Activated naive CD4-positive, alpha-beta T cell treated with anti-CD3 and anti-CD28 coated beads, Interleukin-2, amount 50 U/mL, for 72 hours (primary cell): Measurements from ENCODE around the gene NUMB. TPM values are rescaled to one million over a fixed set of nuclear protein-coding genes. Genes with fewer than 3 reads are reported as not detected.

Experiments
- ATAC-seq, 2 donors: fragments of 150-1000 bp; cut with Tn5 transposase; 2 replicates each; pipeline ENCODE4 v1.10.0; 2021; ENCODE audit warnings: mild to moderate bottlenecking in 2 of 2, moderate library complexity in 2 of 2
- DNase-seq, 2 donors: peaks; one replicate each; pipeline ENCODE4 v3.0.0; 2021 to 2022; ENCODE audit warnings: low spot score in 2 of 2
- H3K27ac Mint-ChIP-seq, 2 donors: one replicate each; pipeline ENCODE4 v1.8.0; 2022; ENCODE audit warnings: mild to moderate bottlenecking in 2 of 2, mixed read lengths in 2 of 2
- H3K36me3 Mint-ChIP-seq, 2 donors: one replicate each; pipeline ENCODE4 v1.8.0; 2022; ENCODE audit warnings: mixed read lengths in 2 of 2
- H3K9me3 Mint-ChIP-seq, 2 donors: one replicate each; pipeline ENCODE4 v1.8.0; 2022; ENCODE audit warnings: mixed read lengths in 2 of 2
- total RNA-seq, 2 donors: library from RNA; stranded (reverse); gene quantifications; one replicate each; pipeline ENCODE4 v1.2.3, GENCODE V29; 2022

The NUMB gene
- total RNA-seq, 2 donors from 2014 or later, result 34.8 to 41.4 TPM

GRCh38 chr14:73265721-73266046 is 192.7 kb downstream of the NUMB start:
- ATAC-seq, result no peak

GRCh38 chr14:73264885-73265720 is 193.2 kb downstream of the NUMB start:
- H3K27ac Mint-ChIP-seq, result no peak overlapping the region
- H3K9me3 Mint-ChIP-seq, result no peaks in the 10 kb centered on the region
- DNase-seq (no peak), ATAC-seq (no peak)
- H3K36me3 Mint-ChIP-seq, result no peaks in the 10 kb centered on the region

More at GRCh38 chr14:73265721-73266046, 192.7 kb downstream of the NUMB start:
- no peaks in the 10 kb centered on the region for H3K9me3 Mint-ChIP-seq
- no peak for DNase-seq
- H3K27ac Mint-ChIP-seq, result no peak overlapping the region
- peaks cover 0 to 6% of the 10 kb centered on the region in 2 donors for H3K36me3 Mint-ChIP-seq

GRCh38 chr14:73264080-73264884 is 194.1 kb downstream of the NUMB start:
- Mint-ChIP-seq H3K36me3 (no peaks in the 10 kb centered on the region), H3K27ac (peak overlapping the region in 1 of 2 donors; percentile 40), H3K9me3 (no peaks in the 10 kb centered on the region)
- ATAC-seq, result no peak
- no peak for DNase-seq

DNA sequence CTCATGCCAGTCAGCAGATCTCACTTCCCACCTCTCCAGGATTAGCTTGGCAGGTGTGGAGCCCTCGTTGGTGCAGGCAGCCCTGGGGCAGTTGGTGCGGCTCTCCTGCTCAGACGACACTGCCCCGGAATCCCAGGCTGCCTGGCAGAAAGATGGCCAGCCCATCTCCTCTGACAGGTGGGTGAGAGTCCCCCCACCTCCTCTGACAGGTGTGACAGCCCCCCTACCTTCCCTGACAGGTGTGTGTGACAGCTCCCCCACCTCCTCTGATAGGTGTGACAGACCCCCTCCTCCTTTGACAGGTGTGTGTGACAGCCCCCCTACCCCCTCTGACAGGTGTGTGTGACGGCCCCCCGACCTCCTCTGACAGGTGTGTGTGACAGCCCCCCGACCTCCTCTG is 194.7 kb downstream of the NUMB start:
- ATAC-seq, result no peak
- no peaks in the 10 kb centered on the region for H3K9me3 Mint-ChIP-seq
- no peak for DNase-seq
- H3K36me3 Mint-ChIP-seq, result no peaks in the 10 kb centered on the region
- H3K27ac Mint-ChIP-seq, result peak overlapping the region in 1 of 2 donors; percentile 40

- H3K36me3 Mint-ChIP-seq, result no peaks in the 10 kb centered on the region
- no peaks in the 10 kb centered on the region for H3K9me3 Mint-ChIP-seq
- no peak for ATAC-seq
- H3K27ac Mint-ChIP-seq, result no peak overlapping the region
- no peak for DNase-seq
These were observed 195.7 kb downstream of the NUMB start for GRCh38 chr14:73262427-73263183.

GRCh38 chr14:73261520-73262426 is 196.6 kb downstream of the NUMB start:
- Mint-ChIP-seq H3K27ac (no peak overlapping the region), H3K9me3 (no peaks in the 10 kb centered on the region), H3K36me3 (no peaks in the 10 kb centered on the region)
- DNase-seq, result no peak
- ATAC-seq, result no peak

- no peak for DNase-seq
- Mint-ChIP-seq H3K27ac (no peak overlapping the region), H3K36me3 (no peaks in the 10 kb centered on the region), H3K9me3 (no peaks in the 10 kb centered on the region)
- no peak for ATAC-seq
These were observed 197.3 kb downstream of the NUMB start for GRCh38 chr14:73261075-73261474.

GRCh38 chr14:73260574-73260973 is 197.8 kb downstream of the NUMB start:
- H3K9me3 Mint-ChIP-seq, result no peaks in the 10 kb centered on the region
- DNase-seq (no peak), ATAC-seq (no peak)
- no peak overlapping the region for H3K27ac Mint-ChIP-seq
- no peaks in the 10 kb centered on the region for H3K36me3 Mint-ChIP-seq

DNA sequence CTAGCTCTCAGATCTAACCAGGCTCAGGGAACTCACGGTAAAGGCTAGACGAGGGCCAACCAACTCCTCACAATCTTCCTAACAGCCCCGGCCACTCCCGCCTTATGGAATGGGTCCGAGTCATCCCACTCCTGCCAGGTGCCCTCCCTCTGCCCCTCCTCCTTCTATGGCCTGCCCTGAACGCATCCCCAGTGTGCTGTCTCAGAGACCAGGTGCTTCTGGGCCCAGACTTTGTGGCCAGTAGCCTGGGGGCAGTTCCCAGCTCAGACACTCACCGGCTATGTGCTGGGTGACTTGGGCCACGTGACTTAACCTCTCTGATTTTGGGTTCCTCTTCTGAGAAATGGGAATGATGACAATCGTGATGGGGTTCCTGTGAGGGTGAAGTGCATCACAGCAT is 198.5 kb downstream of the NUMB start:
- DNase-seq (no peak), ATAC-seq (no peak)
- H3K27ac Mint-ChIP-seq, result no peak overlapping the region
- no peaks in the 10 kb centered on the region for H3K9me3 Mint-ChIP-seq
- no peaks in the 10 kb centered on the region for H3K36me3 Mint-ChIP-seq

DNA sequence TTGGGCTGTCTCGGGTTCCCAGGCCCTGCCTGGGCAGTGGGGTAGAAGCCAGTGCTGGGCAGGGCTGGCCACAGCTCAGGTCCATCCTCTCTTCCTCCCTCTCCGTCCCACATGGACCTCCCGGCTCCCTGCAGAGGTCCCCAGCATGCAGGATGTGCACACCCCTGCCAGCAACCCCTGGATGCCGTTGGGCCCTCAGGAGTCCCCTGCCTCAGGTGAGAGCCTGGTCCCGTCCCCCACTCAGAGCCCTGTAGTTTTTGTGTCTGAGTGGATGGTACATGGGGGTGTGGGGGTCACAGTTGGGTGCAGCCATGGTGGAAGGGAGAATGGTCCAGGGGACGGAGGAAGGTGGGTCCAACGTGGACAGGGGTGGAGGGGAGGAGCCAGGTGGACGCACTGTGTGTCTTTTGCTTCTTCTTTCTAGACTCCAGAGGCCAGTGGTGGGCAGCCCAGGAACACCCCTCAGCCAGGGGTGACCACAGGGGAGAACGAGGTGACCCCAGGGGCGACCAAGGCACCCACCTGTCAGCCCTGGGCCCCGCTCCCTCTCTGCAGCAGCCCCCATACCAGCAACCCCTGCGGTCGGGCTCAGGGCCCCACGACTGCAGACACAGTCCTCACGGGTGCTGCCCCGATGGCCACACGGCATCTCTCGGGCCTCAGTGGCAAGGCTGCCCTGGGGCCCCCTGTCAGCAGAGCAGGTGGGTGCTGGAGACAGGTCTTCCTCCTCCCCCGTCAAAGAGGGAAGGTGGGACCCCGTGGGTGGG is 199.3 kb downstream of the NUMB start:
- Mint-ChIP-seq H3K27ac (no peak overlapping the region), H3K36me3 (no peaks in the 10 kb centered on the region), H3K9me3 (no peaks in the 10 kb centered on the region)
- ATAC-seq, result no peak
- no peak for DNase-seq

DNA sequence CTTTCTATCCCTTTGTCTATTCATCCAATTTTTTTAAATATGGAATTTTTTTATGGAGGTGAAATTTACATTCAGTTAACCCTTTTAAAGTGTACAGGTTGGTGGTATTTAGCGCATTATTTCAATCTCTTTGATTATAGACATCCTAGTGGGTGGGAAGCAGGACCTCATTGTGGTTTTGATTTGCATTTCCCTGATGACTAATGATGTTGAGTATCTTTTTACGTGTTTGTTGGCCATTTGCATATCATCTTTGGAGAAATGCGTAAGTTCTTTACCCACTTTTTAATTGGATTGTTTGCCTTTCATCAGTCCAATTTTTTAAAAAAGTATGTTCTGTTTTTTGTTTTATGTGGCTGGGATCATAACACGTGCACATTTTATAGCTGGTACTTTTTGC is 200.3 kb downstream of the NUMB start:
- no peak for DNase-seq
- Mint-ChIP-seq H3K9me3 (no peaks in the 10 kb centered on the region), H3K36me3 (no peaks in the 10 kb centered on the region), H3K27ac (no peak overlapping the region)
- peak in 1 of 2 donors; percentile 39 for ATAC-seq

- DNase-seq (no peak), ATAC-seq (no peak)
- Mint-ChIP-seq H3K27ac (peak overlapping the region in 1 of 2 donors; percentile 55), H3K9me3 (no peaks in the 10 kb centered on the region), H3K36me3 (no peaks in the 10 kb centered on the region)
These were observed 202.6 kb downstream of the NUMB start for GRCh38 chr14:73255693-73256225.

DNA sequence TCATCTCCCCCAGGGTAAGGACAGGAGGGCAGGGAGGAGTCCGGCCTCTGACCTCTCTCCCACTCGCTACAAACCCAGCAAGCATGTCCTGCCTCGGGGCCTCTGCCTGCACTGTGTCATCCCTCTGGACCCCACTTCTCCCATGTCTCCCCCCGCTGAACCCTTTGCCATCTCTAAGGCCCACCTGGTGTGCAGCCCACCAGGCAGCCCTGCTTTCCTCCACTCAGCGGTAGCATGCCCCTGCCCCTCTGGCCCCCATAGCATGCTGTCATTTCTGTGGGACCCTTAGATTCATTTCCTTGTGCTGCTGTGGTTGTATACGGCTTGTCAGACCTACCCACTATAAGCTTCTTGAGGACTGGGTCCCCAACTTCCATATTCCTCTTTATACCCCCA is 203.3 kb downstream of the NUMB start:
- DNase-seq (no peak), ATAC-seq (no peak)
- H3K27ac Mint-ChIP-seq, result no peak overlapping the region
- H3K36me3 Mint-ChIP-seq, result no peaks in the 10 kb centered on the region
- H3K9me3 Mint-ChIP-seq, result no peaks in the 10 kb centered on the region

DNA sequence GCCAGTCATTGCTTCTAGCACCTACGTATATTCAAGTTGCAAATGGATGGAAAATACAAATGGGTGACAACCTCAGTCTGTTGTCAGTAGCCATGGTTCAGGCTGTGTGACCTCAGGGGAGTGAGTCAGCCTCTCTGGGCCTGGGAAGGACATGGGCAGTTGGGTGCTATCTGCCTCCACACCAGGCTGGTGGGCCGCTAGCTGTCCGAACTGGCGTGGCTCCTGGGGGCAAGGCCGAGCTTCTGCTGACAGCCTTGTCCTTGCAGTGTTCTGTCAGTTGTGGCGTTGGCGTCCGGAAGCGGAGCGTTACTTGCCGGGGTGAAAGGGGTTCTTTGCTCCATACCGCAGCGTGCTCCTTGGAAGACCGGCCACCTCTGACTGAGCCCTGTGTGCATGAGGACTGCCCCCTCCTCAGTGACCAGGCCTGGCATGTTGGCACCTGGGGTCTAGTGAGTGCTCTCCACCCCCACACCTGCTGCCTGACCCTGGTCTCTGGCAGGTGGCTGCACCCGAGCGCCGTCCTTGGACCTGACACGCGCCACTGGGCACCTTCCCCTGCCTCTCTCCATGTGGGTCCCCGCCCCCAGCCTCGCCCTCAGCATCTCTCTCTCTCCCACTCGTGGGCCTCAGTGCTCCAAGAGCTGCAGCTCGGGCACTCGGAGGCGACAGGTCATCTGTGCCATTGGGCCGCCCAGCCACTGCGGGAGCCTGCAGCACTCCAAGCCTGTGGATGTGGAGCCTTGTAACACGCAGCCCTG is 203.9 kb downstream of the NUMB start:
- Mint-ChIP-seq H3K9me3 (no peaks in the 10 kb centered on the region), H3K36me3 (no peaks in the 10 kb centered on the region), H3K27ac (peak overlapping the region in 1 of 2 donors; percentile 31)
- ATAC-seq (peak in 1 of 2 donors; percentile 11), DNase-seq (no peak)

- DNase-seq (no peak), ATAC-seq (no peak)
- no peaks in the 10 kb centered on the region for H3K9me3 Mint-ChIP-seq
- peak overlapping the region in 1 of 2 donors; percentile 31 for H3K27ac Mint-ChIP-seq
- H3K36me3 Mint-ChIP-seq, result no peaks in the 10 kb centered on the region
These were observed 204.6 kb downstream of the NUMB start for GRCh38 chr14:73253721-73254120.
